Tibial nerve (tissue), 4 donors: ENCODE measurements around the gene CENPF.

Experiments
- EP300 ChIP-seq, 2 donors: sonication (generic); formaldehyde crosslinking; IDR thresholded peaks; one replicate each; pipeline ENCODE4 v1.6.1; 2017; ENCODE audit warnings: antibody characterized with exemption in 2 of 2, mild to moderate bottlenecking in 1 of 2
- POLR2A ChIP-seq, 2 donors: fragments of 450-650 bp; IDR thresholded peaks; one replicate each; pipeline ENCODE4 v1.6.1; 2017; ENCODE audit warnings: antibody characterized with exemption in 2 of 2, mild to moderate bottlenecking in 2 of 2, moderate library complexity in 2 of 2
- TF ChIP-seq, protein P1 (sequence below), 5 experiments: fragments of 200-600 bp in 3 of 5; fragments of 450-650 bp in 2 of 5; sonication (generic) in 3 of 5; IDR thresholded peaks; one replicate each; pipeline ENCODE4 v1.5.1; 2016 to 2019; ENCODE audit warnings: antibody characterized with exemption in 5 of 5, mild to moderate bottlenecking in 3 of 5, moderate library complexity in 2 of 5

DNA sequence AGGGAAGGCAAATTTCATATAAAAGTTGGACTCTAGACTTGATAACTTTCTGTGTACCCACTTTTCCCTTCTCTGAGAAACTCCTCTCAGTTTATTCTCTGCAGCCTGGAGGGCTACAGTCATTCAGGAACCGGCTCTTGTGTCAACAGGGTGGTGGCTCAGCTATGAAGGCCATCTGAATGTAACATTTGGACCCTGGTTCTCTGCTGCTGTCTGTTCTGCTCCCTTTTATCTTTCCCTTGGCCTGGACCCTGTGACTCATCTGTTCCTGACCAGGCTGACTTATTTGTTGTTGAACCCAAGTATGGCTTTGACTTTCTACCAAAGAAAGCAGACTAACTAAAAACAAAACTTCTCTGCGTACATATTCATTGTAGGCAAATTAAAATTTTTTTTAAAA, 75.4 kb downstream of the CENPF start:
- TF ChIP-seq, protein P1, sequence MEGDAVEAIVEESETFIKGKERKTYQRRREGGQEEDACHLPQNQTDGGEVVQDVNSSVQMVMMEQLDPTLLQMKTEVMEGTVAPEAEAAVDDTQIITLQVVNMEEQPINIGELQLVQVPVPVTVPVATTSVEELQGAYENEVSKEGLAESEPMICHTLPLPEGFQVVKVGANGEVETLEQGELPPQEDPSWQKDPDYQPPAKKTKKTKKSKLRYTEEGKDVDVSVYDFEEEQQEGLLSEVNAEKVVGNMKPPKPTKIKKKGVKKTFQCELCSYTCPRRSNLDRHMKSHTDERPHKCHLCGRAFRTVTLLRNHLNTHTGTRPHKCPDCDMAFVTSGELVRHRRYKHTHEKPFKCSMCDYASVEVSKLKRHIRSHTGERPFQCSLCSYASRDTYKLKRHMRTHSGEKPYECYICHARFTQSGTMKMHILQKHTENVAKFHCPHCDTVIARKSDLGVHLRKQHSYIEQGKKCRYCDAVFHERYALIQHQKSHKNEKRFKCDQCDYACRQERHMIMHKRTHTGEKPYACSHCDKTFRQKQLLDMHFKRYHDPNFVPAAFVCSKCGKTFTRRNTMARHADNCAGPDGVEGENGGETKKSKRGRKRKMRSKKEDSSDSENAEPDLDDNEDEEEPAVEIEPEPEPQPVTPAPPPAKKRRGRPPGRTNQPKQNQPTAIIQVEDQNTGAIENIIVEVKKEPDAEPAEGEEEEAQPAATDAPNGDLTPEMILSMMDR (IDR thresholded peaks at IDR 0.05), result no peak
- TF ChIP-seq EP300 (IDR thresholded peaks at IDR 0.05) (no peak), POLR2A (IDR thresholded peaks at IDR 0.05) (no peak)
